ENCODE measurements around the gene CISTR. TPM values are rescaled to one million over a fixed set of nuclear protein-coding genes. Genes with fewer than 3 reads are reported as not detected.

Gene CISTR
- total RNA-seq, 6 donors from 2014 or later: not detected

- peak overlapping the region; percentile 67 to 86 (median 78) for H3K27ac ChIP-seq
- H3K4me3 ChIP-seq: peak overlapping the region; percentile 68 to 84 (median 73)
- DNase-seq (peak in 1 of 2 donors; percentile 30), ATAC-seq (ENCODE audit: low FRiP score in 2 of 2) (peak in 1 of 2 donors; percentile 17)
- no peaks in the 10 kb centered on the region for H3K27me3 ChIP-seq
- H3K36me3 ChIP-seq: peaks cover 24 to 32% (median 27%) of the 10 kb centered on the region in 4 donors
- WGBS, 2 donors: 3 to 8% methylated on average over 5 to 15 of the region's 15 CpGs
- peak in 1 of 4 donors; percentile 27 for TF ChIP-seq POLR2A (IDR thresholded peaks at IDR 0.05)
- no peak for TF ChIP-seq CTCF (IDR thresholded peaks at IDR 0.05)
- no peak for TF ChIP-seq POLR2AphosphoS5 (IDR thresholded peaks at IDR 0.05)
- no peak for TF ChIP-seq EP300 (IDR thresholded peaks at IDR 0.05)
- H3K4me1 ChIP-seq: peaks cover 16 to 30% (median 25%) of the 10 kb centered on the region in 4 donors
- no peaks in the 10 kb centered on the region for H3K9me3 ChIP-seq
Measured at GRCh38 chr12:53726946-53727309, 24.9 kb downstream of the CISTR start.

- Histone ChIP-seq H3K9me3 (no peaks in the 10 kb centered on the region), H3K4me3 (peak overlapping the region in 3 of 4 donors; percentile 68 to 84 (median 75)), H3K4me1 (peaks cover 16 to 30% (median 25%) of the 10 kb centered on the region in 4 donors), H3K27ac (peak overlapping the region in 2 of 4 donors; percentile 22 to 85), H3K27me3 (no peaks in the 10 kb centered on the region), H3K36me3 (peaks cover 29 to 38% (median 32%) of the 10 kb centered on the region in 4 donors)
- DNase-seq (no peak), ATAC-seq (ENCODE audit: low FRiP score in 2 of 2) (no peak)
- WGBS, 2 donors: 16 to 22% methylated on average over 2 of the region's 2 CpGs
- TF ChIP-seq EP300 (IDR thresholded peaks at IDR 0.05) (no peak), POLR2AphosphoS5 (IDR thresholded peaks at IDR 0.05) (no peak), CTCF (IDR thresholded peaks at IDR 0.05) (no peak), POLR2A (IDR thresholded peaks at IDR 0.05) (no peak)
Measured at GRCh38 chr12:53726341-53726740, 25.4 kb downstream of the CISTR start.

- no peaks in the 10 kb centered on the region for H3K9me3 ChIP-seq
- DNase-seq: peak in 1 of 2 donors; percentile 58
- no peaks in the 10 kb centered on the region for H3K27me3 ChIP-seq
- TF ChIP-seq POLR2A (IDR thresholded peaks at IDR 0.05) (no peak), CTCF (IDR thresholded peaks at IDR 0.05) (no peak), POLR2AphosphoS5 (IDR thresholded peaks at IDR 0.05) (no peak), EP300 (IDR thresholded peaks at IDR 0.05) (no peak)
- H3K27ac ChIP-seq: peak overlapping the region in 3 of 4 donors; percentile 22 to 85 (median 26)
- H3K36me3 ChIP-seq: peaks cover 29 to 43% (median 37%) of the 10 kb centered on the region in 4 donors
- peaks cover 16 to 30% (median 25%) of the 10 kb centered on the region in 4 donors for H3K4me1 ChIP-seq
- ATAC-seq (ENCODE audit: low FRiP score in 2 of 2): no peak
- peak overlapping the region in 3 of 4 donors; percentile 68 to 84 (median 75) for H3K4me3 ChIP-seq
- 27 to 31% methylated on average over 4 of the region's 4 CpGs for WGBS, 2 donors
Measured at GRCh38 chr12:53725824-53726223, 26.0 kb downstream of the CISTR start.

GRCh38 chr12:53722450-53723041 is 29.2 kb downstream of the CISTR start:
- H3K36me3 ChIP-seq: peaks cover 38 to 74% (median 64%) of the 10 kb centered on the region in 4 donors
- no peak for ATAC-seq (ENCODE audit: low FRiP score in 2 of 2)

More at GRCh38 chr12:53722450-53723041, 29.2 kb downstream of the CISTR start:
- Histone ChIP-seq H3K27ac (no peak overlapping the region), H3K9me3 (no peaks in the 10 kb centered on the region), H3K4me1 (peaks cover 12 to 19% (median 18%) of the 10 kb centered on the region in 4 donors), H3K27me3 (no peaks in the 10 kb centered on the region), H3K4me3 (no peak overlapping the region)
- DNase-seq: no peak
- 76 to 89% methylated on average over 3 of the region's 3 CpGs for WGBS, 2 donors
- TF ChIP-seq EP300 (IDR thresholded peaks at IDR 0.05) (no peak), CTCF (IDR thresholded peaks at IDR 0.05) (no peak), POLR2AphosphoS5 (IDR thresholded peaks at IDR 0.05) (no peak), POLR2A (IDR thresholded peaks at IDR 0.05) (no peak)
